Measurements from ENCODE around the gene CAND1.

The CAND1 gene

GRCh38 chr12:67286257-67286656 lies 17.1 kb downstream of the CAND1 start:
- ChIA-PET CTCF (interaction anchor here (0.7 to 1.5 kb wide), 3 partner anchors 9 to 21 kb away, joined by 3 to 5 read pairs (median 4); partner anchors contain the start of gene CAND1), POLR2A (no interaction called here)
- no peak for TF ChIP-seq CTCF (IDR thresholded peaks at IDR 0.05; ENCODE audit: control extremely low read depth, extremely low read depth, low read depth, missing control alignments)
- DNase-seq (ENCODE audit: extremely low spot score), result no peak

- POLR2A ChIA-PET, result interaction anchor here (0.7 kb wide), 1 partner anchor 19 kb away, joined by 9 read pairs; no protein-coding TSS in a partner anchor
- DNase-seq (ENCODE audit: extremely low spot score), result no peak
- CTCF ChIA-PET, result interaction anchor here (1.5 kb wide), 1 partner anchor 20 kb away, joined by 5 read pairs; no protein-coding TSS in a partner anchor
- no peak for TF ChIP-seq CTCF (IDR thresholded peaks at IDR 0.05; ENCODE audit: control extremely low read depth, extremely low read depth, low read depth, missing control alignments)
These were observed 18.2 kb downstream of the CAND1 start for GRCh38 chr12:67287311-67287710.

- POLR2A ChIA-PET, result no interaction called here
- no peak for TF ChIP-seq CTCF (IDR thresholded peaks at IDR 0.05; ENCODE audit: control extremely low read depth, extremely low read depth, low read depth, missing control alignments)
- no peak for DNase-seq (ENCODE audit: extremely low spot score)
- CTCF ChIA-PET, result interaction anchor here (0.9 to 1.5 kb wide), 2 partner anchors 16 to 30 kb away, joined by 3 to 4 read pairs; no protein-coding TSS in a partner anchor
These were observed 19.4 kb downstream of the CAND1 start for GRCh38 chr12:67288561-67288960.

- ChIA-PET POLR2A (no interaction called here), CTCF (interaction anchor here (4.5 kb wide), 1 partner anchor 15 kb away, joined by 21 read pairs; no protein-coding TSS in a partner anchor)
- no peak for DNase-seq (ENCODE audit: extremely low spot score)
- no peak for TF ChIP-seq CTCF (IDR thresholded peaks at IDR 0.05; ENCODE audit: control extremely low read depth, extremely low read depth, low read depth, missing control alignments)
These were observed 21.2 kb downstream of the CAND1 start for GRCh38 chr12:67290378-67290777.

GRCh38 chr12:67299526-67299925 lies 30.4 kb downstream of the CAND1 start:
- no peak for DNase-seq (ENCODE audit: extremely low spot score)
- no peak for TF ChIP-seq CTCF (IDR thresholded peaks at IDR 0.05; ENCODE audit: control extremely low read depth, extremely low read depth, low read depth, missing control alignments)
- ChIA-PET CTCF (interaction anchor here (1.4 to 1.8 kb wide), 2 partner anchors 13 to 31 kb away, joined by 3 to 6 read pairs; partner anchors contain the start of gene CAND1), POLR2A (no interaction called here)

- ChIA-PET POLR2A (no interaction called here), CTCF (interaction anchor here (1.4 to 2.4 kb wide), 3 partner anchors 12 to 31 kb away, joined by 3 to 6 read pairs (median 6); partner anchors contain the start of gene CAND1)
- no peak for DNase-seq (ENCODE audit: extremely low spot score)
- no peak for TF ChIP-seq CTCF (IDR thresholded peaks at IDR 0.05; ENCODE audit: control extremely low read depth, extremely low read depth, low read depth, missing control alignments)
These were observed 30.8 kb downstream of the CAND1 start for GRCh38 chr12:67299926-67300325.
